HG03159 (cell line): Measurements from ENCODE around the gene GGT7.

Source experiments
- ATAC-seq: cut with Tn5 transposase; IDR thresholded peaks from one replicate; pipeline ENCODE4 v1.9.1; 2021; ENCODE audit warnings: mild to moderate bottlenecking, moderate library complexity; ENCODE audit not compliant: unreplicated experiment

The GGT7 gene

GRCh38 chr20:34797012-34797995 lies 75.4 kb downstream of the GGT7 start:
- ATAC-seq = no peak
